A549 (cell line): ENCODE measurements around the gene PSPH.

Source experiments
- BHLHE40 ChIP-seq: IDR thresholded peaks from 2 replicates; pipeline ENCODE4 v1.6.1; 2012; ENCODE audit warnings: low read depth, low read length, inconsistent platforms
- CBX2 ChIP-seq: fragments of 200-600 bp; sonication (generic); IDR thresholded peaks from 2 replicates; pipeline ENCODE4 v1.6.1; 2016; ENCODE audit warnings: low read depth, mild to moderate bottlenecking, borderline replicate concordance
- MYC ChIP-seq: IDR thresholded peaks from 2 replicates; pipeline ENCODE4 v1.6.1; 2012; ENCODE audit warnings: mild to moderate bottlenecking, inconsistent platforms, low read length, improper control_type of control experiment, borderline replicate concordance
- POLR2A ChIP-seq: IDR thresholded peaks from 2 replicates; pipeline ENCODE4 v1.6.1; 2012; ENCODE audit warnings: mild to moderate bottlenecking, low read length
- RAD21 ChIP-seq, 2 experiments: fragments of >200 bp in 1 of 2; sonication (Bioruptor Twin) in 1 of 2; formaldehyde crosslinking in 1 of 2; IDR thresholded peaks in 1 of 2; conservative IDR thresholded peaks in 1 of 2; 2 replicates in 1 of 2; 3 replicates in 1 of 2; pipeline ENCODE4 v1.6.1; 2012 to 2018; ENCODE audit warnings: inconsistent platforms in 1 of 2
- TF ChIP-seq, protein P1 (sequence below): IDR thresholded peaks from 2 replicates; pipeline ENCODE4 v1.6.1; 2012
- TF ChIP-seq, protein P2 (sequence below): fragments of >200 bp; sonication (Bioruptor Twin); formaldehyde crosslinking; IDR thresholded peaks from 3 replicates; pipeline ENCODE4 v1.5.1; 2016
- TF ChIP-seq, protein P3 (sequence below): fragments of 250-450 bp; sonication (Bioruptor Pico); IDR thresholded peaks from 2 replicates; pipeline ENCODE4 v1.5.0; 2021; ENCODE audit warnings: mild to moderate bottlenecking, moderate library complexity, borderline replicate concordance
- TF ChIP-seq, protein P4 (sequence below): fragments of 200-600 bp; sonication (generic); IDR thresholded peaks from 2 replicates; pipeline ENCODE4 v1.6.1; 2016; ENCODE audit warnings: antibody characterized with exemption, mild to moderate bottlenecking, moderate library complexity
- TF ChIP-seq, protein P5 (sequence below): IDR thresholded peaks from 2 replicates; pipeline ENCODE4 v1.6.1; 2012

DNA sequence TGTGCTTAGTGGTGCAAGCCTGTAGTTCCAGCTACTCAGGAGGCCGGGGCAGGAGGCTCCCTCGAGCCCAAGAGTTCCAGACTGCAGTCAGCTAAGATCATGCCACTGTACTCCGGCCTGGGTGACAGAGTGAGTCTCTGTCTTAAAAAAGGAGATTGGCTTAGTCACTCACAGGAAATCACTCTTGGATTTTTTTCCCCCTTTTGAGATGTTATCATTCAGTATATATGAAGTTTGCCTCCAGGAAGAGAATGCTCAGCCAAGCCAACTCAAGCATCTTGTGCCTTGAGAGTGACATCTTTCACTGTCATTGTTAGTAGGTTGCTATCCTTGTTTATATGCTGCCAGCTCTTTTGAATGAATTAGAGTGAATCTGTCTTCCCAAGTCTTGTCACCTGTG, 58.9 kb downstream of the PSPH start:
- TF ChIP-seq MYC, result no peak
- TF ChIP-seq CBX2, result no peak
- no peak for TF ChIP-seq BHLHE40
- TF ChIP-seq, protein P1, sequence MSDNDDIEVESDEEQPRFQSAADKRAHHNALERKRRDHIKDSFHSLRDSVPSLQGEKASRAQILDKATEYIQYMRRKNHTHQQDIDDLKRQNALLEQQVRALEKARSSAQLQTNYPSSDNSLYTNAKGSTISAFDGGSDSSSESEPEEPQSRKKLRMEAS, result no peak
- TF ChIP-seq RAD21 (conservative IDR thresholded peaks at IDR 0.05 in 1 of 2, IDR thresholded peaks at IDR 0.05 in 1 of 2), result no peak
- TF ChIP-seq, protein P2, sequence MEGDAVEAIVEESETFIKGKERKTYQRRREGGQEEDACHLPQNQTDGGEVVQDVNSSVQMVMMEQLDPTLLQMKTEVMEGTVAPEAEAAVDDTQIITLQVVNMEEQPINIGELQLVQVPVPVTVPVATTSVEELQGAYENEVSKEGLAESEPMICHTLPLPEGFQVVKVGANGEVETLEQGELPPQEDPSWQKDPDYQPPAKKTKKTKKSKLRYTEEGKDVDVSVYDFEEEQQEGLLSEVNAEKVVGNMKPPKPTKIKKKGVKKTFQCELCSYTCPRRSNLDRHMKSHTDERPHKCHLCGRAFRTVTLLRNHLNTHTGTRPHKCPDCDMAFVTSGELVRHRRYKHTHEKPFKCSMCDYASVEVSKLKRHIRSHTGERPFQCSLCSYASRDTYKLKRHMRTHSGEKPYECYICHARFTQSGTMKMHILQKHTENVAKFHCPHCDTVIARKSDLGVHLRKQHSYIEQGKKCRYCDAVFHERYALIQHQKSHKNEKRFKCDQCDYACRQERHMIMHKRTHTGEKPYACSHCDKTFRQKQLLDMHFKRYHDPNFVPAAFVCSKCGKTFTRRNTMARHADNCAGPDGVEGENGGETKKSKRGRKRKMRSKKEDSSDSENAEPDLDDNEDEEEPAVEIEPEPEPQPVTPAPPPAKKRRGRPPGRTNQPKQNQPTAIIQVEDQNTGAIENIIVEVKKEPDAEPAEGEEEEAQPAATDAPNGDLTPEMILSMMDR, result no peak
- TF ChIP-seq, protein P3, sequence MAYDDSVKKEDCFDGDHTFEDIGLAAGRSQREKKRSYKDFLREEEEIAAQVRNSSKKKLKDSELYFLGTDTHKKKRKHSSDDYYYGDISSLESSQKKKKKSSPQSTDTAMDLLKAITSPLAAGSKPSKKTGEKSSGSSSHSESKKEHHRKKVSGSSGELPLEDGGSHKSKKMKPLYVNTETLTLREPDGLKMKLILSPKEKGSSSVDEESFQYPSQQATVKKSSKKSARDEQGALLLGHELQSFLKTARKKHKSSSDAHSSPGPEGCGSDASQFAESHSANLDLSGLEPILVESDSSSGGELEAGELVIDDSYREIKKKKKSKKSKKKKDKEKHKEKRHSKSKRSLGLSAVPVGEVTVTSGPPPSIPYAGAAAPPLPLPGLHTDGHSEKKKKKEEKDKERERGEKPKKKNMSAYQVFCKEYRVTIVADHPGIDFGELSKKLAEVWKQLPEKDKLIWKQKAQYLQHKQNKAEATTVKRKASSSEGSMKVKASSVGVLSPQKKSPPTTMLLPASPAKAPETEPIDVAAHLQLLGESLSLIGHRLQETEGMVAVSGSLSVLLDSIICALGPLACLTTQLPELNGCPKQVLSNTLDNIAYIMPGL, result no peak
- no peak for TF ChIP-seq POLR2A
- TF ChIP-seq, protein P4, sequence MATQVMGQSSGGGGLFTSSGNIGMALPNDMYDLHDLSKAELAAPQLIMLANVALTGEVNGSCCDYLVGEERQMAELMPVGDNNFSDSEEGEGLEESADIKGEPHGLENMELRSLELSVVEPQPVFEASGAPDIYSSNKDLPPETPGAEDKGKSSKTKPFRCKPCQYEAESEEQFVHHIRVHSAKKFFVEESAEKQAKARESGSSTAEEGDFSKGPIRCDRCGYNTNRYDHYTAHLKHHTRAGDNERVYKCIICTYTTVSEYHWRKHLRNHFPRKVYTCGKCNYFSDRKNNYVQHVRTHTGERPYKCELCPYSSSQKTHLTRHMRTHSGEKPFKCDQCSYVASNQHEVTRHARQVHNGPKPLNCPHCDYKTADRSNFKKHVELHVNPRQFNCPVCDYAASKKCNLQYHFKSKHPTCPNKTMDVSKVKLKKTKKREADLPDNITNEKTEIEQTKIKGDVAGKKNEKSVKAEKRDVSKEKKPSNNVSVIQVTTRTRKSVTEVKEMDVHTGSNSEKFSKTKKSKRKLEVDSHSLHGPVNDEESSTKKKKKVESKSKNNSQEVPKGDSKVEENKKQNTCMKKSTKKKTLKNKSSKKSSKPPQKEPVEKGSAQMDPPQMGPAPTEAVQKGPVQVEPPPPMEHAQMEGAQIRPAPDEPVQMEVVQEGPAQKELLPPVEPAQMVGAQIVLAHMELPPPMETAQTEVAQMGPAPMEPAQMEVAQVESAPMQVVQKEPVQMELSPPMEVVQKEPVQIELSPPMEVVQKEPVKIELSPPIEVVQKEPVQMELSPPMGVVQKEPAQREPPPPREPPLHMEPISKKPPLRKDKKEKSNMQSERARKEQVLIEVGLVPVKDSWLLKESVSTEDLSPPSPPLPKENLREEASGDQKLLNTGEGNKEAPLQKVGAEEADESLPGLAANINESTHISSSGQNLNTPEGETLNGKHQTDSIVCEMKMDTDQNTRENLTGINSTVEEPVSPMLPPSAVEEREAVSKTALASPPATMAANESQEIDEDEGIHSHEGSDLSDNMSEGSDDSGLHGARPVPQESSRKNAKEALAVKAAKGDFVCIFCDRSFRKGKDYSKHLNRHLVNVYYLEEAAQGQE, result no peak
- TF ChIP-seq, protein P5, sequence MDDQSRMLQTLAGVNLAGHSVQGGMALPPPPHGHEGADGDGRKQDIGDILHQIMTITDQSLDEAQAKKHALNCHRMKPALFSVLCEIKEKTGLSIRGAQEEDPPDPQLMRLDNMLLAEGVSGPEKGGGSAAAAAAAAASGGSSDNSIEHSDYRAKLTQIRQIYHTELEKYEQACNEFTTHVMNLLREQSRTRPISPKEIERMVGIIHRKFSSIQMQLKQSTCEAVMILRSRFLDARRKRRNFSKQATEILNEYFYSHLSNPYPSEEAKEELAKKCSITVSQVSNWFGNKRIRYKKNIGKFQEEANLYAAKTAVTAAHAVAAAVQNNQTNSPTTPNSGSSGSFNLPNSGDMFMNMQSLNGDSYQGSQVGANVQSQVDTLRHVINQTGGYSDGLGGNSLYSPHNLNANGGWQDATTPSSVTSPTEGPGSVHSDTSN, result no peak
